Measurements from ENCODE around the gene MDC1. TPM values are rescaled to one million over a fixed set of nuclear protein-coding genes. Genes with fewer than 3 reads are reported as not detected.

Gene MDC1
- total RNA-seq, 1 experiment from 2014 or later: 95.9 TPM

GRCh38 chr6:30721198-30722024 lies 4.3 kb upstream of the MDC1 start (continued):
- TF ChIP-seq FOXK1 (CRISPR knock-in tag; IDR thresholded peaks at IDR 0.05) (peak; percentile 37; the same call in 1 of the 2 replicates), E2F4 (CRISPR knock-in tag; IDR thresholded peaks at IDR 0.05; ENCODE audit: borderline replicate concordance, low read depth) (no peak), MYBL2 (CRISPR knock-in tag; IDR thresholded peaks at IDR 0.05) (peak; percentile 47; the same call in 1 of the 2 replicates), FOXP1 (CRISPR knock-in tag; IDR thresholded peaks at IDR 0.05; ENCODE audit: borderline replicate concordance) (0 out of 2 replicates have a peak, but pooled peaks have one; percentile 45), ZNF423 (CRISPR knock-in tag; IDR thresholded peaks at IDR 0.05) (no peak), AFF4 (CRISPR knock-in tag; IDR thresholded peaks at IDR 0.05; ENCODE audit: borderline replicate concordance) (no peak), ZBTB21 (CRISPR knock-in tag; IDR thresholded peaks at IDR 0.05; ENCODE audit: borderline replicate concordance) (no peak), ZNF121 (CRISPR knock-in tag; IDR thresholded peaks at IDR 0.05) (no peak), GTF2I (CRISPR knock-in tag; conservative IDR thresholded peaks at IDR 0.05) (no peak), ERG (CRISPR knock-in tag; IDR thresholded peaks at IDR 0.05) (peak; percentile 95), USF2 (CRISPR knock-in tag; IDR thresholded peaks at IDR 0.05) (peak; percentile 96), ZNF281 (CRISPR knock-in tag; IDR thresholded peaks at IDR 0.05) (no peak), JAZF1 (CRISPR knock-in tag; IDR thresholded peaks at IDR 0.05) (no peak), OVOL2 (CRISPR knock-in tag; IDR thresholded peaks at IDR 0.05; ENCODE audit: borderline replicate concordance) (no peak), ZNF425 (CRISPR knock-in tag; conservative IDR thresholded peaks at IDR 0.05) (no peak; the same call in 1 of the 2 replicates), TEAD1 (CRISPR knock-in tag; IDR thresholded peaks at IDR 0.05) (peak; percentile 75), TP53 (CRISPR knock-in tag; IDR thresholded peaks at IDR 0.05) (peak; percentile 12; the same call in 1 of the 2 replicates), HMGA2 (CRISPR knock-in tag; IDR thresholded peaks at IDR 0.05) (0 out of 2 replicates have a peak, but pooled peaks have one; percentile 44)
- TF ChIP-seq, protein P1, sequence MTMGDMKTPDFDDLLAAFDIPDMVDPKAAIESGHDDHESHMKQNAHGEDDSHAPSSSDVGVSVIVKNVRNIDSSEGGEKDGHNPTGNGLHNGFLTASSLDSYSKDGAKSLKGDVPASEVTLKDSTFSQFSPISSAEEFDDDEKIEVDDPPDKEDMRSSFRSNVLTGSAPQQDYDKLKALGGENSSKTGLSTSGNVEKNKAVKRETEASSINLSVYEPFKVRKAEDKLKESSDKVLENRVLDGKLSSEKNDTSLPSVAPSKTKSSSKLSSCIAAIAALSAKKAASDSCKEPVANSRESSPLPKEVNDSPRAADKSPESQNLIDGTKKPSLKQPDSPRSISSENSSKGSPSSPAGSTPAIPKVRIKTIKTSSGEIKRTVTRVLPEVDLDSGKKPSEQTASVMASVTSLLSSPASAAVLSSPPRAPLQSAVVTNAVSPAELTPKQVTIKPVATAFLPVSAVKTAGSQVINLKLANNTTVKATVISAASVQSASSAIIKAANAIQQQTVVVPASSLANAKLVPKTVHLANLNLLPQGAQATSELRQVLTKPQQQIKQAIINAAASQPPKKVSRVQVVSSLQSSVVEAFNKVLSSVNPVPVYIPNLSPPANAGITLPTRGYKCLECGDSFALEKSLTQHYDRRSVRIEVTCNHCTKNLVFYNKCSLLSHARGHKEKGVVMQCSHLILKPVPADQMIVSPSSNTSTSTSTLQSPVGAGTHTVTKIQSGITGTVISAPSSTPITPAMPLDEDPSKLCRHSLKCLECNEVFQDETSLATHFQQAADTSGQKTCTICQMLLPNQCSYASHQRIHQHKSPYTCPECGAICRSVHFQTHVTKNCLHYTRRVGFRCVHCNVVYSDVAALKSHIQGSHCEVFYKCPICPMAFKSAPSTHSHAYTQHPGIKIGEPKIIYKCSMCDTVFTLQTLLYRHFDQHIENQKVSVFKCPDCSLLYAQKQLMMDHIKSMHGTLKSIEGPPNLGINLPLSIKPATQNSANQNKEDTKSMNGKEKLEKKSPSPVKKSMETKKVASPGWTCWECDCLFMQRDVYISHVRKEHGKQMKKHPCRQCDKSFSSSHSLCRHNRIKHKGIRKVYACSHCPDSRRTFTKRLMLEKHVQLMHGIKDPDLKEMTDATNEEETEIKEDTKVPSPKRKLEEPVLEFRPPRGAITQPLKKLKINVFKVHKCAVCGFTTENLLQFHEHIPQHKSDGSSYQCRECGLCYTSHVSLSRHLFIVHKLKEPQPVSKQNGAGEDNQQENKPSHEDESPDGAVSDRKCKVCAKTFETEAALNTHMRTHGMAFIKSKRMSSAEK (CRISPR knock-in tag; IDR thresholded peaks at IDR 0.05; ENCODE audit: borderline replicate concordance): peak; percentile 74; the same call in 1 of the 2 replicates
- TF ChIP-seq, protein P2, sequence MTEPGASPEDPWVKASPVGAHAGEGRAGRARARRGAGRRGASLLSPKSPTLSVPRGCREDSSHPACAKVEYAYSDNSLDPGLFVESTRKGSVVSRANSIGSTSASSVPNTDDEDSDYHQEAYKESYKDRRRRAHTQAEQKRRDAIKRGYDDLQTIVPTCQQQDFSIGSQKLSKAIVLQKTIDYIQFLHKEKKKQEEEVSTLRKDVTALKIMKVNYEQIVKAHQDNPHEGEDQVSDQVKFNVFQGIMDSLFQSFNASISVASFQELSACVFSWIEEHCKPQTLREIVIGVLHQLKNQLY (CRISPR knock-in tag; IDR thresholded peaks at IDR 0.05): peak; percentile 85; the same call in 1 of the 2 replicates
